DLD1 (cell line): Measurements from ENCODE around the gene MSI2.

Experiments
- in situ Hi-C: cut with HindIII; loops from 2 replicates; pipeline ENCODE4 v1.10.0; 2017; ENCODE audit warnings: low sequenced_read_pairs

Gene MSI2

DNA sequence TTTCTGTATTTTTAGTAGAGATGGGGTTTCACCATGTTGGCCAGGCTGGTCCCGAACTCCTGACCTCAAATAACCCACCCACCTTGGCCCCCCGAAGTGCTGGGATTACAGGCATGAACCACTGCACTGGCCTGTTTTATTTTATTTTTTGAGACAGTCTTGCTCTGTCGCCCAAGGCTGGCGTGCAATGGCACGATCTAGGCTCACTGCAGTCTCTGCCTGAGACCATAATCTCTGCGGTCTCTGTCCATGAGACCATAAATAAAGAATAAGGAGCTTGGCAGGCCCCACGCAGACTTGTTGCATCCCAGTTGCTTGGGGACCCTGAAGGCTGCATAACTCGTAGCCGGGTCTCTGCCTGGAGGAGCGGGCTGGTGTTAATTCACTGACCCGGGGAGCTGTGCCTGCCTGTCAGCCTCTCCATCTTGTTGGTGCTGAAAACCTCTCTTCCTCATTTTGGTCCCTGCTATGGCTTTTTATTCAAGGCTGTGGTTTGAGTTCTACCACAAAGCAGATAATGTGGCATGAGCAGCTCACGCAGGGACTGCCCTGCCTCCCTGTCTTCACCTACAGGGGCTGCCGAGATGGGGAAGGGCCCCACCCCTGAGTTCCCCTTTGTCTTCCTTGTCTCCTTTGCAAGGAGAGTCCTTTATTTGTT lies 82.1 kb downstream of the MSI2 start:
- in situ Hi-C loops, result no loop called here

DNA sequence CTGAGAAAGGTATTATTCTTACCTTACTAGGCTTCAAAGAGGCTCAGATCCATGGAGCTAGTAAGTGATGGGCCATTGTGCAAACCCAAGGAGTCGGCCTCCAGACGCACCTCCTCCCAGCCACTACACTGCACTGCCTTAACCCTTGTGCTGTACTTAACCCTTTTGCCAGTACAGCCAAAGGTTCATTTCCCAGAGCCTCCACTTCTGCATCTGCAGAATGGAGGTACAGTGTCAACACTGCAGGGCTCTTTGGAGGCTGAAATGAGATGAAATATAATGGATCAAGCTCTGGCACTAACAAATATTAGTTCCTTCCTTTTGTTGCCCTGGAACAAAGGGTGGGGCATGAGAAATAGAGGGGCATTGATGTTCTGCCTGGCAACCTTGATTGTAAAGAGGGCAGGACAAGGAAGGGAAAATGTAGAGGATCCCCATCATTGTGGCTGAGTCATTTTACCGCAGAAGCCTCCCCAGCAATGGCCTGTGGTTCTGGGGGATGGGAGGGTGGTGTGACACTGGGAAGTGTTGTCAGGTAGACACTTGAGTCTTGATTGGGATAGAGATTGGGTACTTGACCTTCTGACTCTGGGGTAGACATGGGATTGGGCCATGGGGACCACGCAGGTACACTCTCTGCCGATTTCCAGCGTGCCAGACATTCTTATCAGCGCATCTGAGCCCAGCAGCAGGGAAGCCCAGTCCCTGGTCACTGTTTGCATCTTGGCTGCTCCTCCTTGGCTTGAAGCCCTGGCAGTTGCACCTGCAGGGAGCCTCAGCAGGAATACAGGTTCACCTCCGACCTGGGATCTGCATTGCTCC lies 84.0 kb downstream of the MSI2 start:
- in situ Hi-C loops, result no loop called here

DNA sequence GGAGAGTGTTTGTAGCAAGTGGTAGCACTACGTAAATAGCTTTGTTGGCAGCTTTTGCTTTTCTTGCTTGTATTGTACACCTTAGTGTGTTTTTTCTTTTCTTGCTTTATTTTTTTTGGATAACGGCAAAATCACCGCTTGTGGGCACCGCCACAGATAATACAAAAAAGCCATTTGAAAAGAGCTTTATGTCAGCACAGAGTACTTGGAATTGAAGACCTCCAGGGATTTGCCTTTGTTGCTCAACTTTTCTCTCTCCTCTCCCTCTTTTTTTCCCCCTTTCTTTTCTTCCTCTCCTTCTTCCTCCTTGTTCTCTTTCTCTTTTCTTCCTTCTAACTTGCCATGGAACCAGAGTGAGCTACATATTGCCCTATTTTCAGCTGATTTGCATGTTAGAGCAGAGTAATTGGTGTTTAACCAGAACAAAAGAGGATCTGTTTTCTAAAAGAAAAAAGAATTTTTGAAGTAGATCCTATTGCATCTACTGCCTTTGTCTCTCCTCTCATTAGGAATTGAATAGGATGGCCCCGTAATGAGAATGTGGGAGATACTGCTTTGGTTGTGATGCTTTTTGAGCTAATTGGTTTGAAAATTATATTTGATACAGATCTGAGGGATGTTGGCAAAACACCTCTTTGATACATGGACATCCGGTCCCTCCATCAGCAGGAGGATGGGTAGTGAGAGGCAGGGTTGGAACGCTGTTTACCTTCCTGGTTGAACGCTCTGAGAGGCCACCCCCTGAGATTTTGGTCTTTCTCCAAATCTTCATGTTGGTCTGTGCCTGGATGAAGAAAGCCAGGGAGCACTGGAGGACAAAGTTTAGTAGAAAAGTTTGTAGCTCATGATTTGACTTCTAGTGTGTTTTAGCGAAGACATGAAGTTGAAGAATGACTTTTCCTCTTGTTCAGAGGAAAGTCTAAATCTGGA lies 85.6 kb downstream of the MSI2 start:
- in situ Hi-C loops, result no loop called here

DNA sequence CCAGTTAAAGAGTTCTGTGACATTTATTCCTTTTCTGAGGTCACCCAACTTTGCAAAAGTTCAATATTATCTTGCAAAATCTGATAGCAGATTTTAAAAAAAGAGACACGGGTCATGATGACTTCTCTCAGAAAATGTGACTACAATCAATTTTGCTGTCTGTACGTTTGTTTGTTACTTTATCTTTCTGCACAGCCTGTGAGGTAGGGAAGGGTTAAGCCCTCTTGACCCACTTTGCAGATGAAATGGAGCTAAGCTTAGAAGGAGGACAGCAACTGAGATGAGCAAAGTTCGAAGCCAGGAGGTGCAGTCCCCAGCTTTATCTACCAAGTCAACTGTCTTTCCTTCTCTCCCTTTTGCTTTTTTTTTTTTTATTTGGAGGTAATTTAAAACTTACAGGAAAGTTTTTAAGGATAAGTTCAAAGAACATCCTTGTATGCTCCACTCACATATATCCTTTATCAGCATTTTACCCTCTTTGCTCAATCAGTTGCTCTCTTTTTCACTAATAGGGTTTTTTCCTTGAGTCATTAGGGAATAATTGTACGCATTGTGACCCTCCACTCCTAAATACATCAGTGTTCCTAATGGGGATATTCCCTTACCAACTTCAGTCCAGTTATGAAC lies 86.8 kb downstream of the MSI2 start:
- in situ Hi-C loops, result no loop called here

DNA sequence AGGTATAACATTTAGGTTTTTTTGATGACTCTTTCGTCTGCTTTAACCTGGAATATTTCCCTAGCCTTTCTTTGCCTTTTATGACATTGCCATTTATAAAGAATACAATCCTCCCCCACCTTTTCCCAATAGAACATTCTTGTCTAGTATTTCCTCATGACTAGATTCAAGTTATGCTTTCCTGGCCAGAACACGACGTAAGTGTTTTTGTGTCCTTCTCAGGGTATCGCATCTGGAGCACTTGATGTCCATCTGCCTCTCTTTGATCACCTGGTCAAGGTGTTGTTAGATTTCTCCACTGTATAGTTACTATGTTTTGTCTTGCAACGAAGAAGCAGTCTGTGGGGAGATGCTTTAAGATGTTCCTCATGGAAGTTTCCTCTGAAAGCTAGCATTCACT lies 87.4 kb downstream of the MSI2 start:
- in situ Hi-C loops, result no loop called here

DNA sequence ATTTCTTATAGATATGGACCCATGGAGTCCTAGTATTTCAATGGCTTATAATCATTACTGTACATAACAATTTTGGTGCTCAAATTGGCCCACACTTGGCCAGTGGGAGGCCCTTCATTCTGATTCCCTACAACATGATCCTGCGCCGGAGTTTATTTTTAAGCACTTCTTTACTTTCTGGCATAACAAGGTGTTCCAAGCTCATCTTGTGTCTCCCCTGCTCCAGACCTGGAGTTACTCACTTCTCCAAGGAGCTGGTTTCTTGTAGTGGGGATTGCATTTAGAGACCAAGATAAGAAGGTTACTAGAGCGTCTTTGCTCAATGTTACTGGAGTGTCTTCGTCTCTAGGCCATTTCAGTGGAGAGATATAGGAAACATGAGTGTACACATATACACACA lies 87.9 kb downstream of the MSI2 start:
- in situ Hi-C loops, result no loop called here

DNA sequence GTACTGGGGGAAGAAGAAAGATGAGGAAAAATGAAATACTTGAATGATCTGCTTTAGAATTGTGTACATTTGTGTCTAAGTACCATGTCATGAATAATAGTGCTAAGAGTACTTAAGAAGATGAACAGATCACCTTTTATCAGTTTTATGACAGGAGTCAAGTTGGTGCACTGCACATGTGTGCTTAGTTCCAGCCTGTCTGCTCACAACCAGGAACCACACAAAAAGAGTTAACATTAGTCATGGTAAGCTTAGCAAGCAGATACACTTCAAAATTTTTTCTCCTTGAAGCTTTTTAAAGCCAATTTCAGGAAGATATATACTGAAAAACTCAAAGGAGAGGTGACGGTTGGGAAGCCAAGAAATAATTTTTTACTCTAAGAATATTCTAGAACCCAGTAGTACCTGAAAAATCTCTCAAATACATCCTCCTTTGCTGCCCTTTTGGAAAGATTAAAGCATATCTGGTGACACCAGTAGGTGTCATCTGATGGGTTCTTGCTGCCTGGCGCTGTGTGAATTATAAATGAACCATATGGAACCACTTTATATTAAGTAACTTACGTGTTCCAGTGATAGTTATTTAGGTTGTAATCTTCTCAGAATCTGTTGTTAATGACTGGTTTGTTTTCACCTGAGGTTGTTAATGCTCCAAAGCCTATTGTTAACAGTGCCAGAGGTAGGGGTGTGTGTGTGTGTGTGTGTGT lies 93.4 kb downstream of the MSI2 start:
- in situ Hi-C loops, result no loop called here

DNA sequence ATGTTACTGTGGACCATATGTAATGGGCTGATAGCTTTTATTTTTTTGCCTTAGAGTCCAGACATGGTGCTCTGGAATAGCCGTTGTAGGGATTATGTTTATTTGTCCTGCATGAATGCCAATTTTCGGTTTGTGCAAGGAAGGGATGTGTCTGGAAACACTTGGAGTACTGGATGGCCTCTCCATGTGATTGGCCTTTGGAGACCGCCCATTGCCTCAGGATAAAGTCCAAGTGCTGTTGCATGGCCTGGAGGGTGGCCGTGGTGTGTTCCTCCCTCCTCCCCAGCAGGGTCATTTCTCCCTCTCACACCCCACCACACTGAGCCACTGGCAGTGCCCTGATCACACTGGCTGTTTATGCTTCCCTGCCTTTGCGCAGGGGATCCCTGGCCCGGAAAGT lies 93.9 kb downstream of the MSI2 start:
- in situ Hi-C loops, result no loop called here

DNA sequence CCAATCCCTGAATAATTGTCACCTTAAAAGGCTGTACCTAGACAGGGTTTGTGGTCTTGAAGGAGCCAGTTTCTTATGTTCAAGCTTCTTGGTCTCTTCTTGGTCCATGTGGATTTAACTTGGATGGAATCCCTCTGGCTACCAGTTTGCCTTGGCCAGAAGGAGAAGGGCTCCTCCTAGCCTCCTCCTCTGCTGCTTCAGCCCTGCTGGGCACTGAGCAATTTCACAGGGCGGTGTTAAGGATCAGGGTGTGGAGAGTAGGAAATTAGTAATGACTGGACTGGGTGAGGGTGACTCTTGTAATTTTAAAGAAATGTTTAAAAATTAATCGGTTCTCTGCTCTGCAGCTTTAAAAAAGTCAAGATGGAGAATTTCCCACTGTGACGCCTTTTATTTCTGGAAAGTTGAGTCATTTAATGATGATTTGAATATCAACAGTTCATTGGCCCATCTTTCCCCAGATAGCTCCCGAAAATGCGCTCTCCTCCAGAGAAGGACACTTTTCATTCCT lies 96.4 kb downstream of the MSI2 start:
- in situ Hi-C loops, result no loop called here

DNA sequence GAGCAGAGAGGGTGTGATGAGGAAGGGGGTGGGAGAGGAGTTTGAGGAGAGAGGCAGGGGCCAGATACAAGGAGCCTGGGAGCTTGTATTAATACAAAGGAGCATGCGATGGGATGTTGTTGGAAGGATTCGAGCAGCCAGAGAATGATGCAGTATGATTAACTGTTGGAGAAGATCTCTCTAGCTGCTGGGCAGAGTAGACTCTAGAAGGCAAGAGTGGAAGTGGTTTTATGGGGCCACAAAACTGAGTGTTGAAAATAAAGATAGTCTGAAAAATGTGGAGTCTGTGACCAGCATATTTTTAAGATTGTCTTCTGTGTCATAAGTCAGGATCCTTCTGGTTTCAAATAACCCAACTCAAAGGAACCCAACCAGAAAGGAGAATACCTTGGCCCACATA lies 98.3 kb downstream of the MSI2 start:
- in situ Hi-C loops, result no loop called here

DNA sequence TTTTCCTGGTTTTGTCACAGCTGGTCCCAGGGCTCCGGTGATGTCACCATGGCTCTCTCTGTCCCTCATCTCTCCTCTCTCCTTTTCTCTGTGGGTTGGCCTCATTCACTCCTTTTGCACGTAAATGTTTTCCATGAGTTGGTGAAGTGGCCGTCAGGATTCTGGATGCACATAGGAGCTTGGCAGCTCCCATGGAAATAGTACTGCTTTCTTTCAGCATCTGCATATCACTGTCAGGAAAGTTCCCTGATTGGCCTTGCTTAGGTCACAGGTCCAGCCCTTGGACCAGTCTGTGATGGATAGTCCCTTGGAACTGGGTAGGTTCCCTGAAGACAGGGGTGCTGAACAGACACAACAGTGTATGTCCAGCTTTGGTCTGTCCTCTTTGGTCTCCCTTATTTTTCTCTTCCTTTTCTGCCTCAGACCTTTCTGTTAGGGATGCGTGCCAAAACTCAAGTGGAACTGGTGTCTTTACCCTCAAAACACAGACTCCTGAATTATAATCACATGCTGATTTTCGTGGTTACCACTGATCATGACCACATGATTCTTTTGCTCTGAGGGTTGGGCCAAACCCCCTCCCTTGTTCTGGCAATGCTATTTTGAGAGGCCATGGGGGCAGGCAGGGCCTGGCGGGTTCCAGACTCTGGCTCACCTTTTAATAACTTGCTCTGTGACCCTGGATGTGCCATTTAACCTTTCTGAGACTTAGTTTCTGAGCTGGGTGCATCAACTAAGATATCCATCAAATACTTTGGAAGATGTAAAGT lies 99.0 kb downstream of the MSI2 start:
- in situ Hi-C loops, result no loop called here

DNA sequence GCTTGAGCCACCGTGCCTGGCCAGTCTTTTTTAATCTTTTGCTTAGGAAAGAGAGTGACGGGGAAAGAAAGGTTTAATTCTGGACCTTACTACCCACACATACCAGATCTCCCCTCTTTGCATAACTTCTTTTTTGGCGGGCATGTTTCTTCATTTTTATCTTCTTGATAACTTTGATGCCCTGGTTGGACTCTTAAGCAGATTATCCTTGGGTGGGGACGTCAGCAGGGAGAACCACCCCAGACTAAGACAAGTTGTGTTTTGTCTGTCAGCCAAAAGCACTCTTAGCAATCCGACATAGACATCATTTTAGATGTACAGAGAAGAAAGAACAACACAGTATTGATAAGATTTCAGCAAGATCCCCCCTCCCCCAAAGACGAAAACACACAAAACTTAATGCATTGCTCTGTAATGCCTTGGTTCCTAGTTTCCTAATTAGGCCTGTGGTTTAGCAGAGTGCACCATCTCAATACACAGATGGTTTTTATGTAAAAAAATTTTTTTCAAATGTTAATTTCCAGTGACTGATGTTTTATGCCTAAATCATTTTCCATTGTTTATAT lies 99.9 kb downstream of the MSI2 start:
- in situ Hi-C loops, result no loop called here

DNA sequence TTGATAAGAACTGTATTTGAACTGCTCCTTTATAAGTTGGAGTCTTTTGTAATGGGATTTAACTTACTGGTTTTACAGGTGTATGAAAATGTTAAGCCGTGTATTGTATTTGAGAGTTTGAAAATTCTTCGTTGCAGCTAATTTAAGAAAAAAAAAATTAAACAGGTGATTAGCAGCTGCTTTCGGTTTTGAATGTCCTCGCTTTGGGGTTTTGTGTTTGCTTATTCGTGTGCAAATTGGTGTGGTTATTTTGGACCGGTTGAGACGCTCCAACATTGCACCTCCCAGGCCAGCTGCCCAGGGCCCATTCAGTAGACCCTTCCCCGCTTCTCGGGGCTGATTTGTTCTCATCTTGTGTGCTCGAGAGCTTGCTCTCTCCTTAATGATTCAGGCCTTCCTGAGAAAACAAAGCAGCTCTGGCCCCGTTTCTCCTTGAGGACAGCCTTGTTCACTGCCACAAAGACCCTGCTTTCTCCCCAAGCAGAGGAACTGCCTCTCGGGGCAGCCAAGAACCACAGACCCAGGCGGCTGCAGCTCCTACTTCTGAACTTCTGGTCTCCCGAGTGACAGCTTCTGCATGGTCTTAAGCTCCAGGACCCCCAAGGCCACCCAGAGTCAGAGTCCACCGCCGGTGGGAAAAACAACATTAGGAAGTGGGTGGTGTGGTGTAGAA lies 100.5 kb downstream of the MSI2 start:
- in situ Hi-C loops, result no loop called here

DNA sequence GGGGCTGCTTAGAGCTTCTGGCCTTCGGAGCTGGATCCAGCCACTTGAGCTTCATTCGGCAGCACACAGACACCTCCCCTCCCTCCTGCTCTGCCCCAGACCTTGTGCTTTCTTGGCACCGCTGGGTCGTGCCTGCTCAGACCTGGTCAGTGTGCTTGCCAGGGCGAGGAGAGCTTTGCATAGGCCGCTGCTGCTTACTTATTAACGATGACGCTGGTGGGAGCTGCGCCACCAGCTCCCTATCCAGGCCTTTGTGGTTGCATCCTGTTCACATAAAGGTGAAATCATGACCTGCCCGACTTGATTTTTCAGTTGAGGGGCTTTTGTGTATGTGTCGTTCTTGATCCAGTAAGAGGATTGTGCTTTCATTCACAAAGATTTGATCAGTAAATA lies 101.1 kb downstream of the MSI2 start:
- in situ Hi-C loops, result no loop called here

DNA sequence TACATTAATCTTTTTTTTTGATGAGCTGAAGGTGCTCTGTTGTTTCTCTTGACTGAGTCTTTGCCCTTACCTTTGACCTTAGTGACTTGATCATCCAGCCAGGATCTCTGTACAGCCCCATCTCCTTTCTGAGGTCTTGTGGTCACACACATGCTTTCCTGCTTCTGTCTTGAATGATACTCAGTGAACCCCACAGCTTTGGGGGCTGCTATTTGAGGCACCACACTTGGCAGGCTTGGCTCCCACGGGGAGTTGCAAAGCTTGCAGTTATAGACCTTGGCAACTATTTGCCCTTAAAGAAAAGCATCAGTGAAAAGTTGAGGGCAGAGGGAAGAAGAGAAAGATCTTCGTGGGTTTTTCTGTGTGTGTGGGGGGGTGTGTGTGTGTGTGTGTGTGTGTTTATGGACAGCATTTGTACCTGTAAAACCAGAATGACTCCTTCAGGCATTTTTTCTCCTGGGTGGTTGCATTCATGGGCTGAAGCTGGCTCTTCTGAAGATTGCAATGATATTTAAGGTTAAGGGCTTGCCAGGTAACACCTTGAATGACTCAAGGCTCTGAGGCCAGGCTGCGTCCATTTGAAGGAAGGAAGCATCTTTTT lies 101.6 kb downstream of the MSI2 start:
- in situ Hi-C loops, result no loop called here

DNA sequence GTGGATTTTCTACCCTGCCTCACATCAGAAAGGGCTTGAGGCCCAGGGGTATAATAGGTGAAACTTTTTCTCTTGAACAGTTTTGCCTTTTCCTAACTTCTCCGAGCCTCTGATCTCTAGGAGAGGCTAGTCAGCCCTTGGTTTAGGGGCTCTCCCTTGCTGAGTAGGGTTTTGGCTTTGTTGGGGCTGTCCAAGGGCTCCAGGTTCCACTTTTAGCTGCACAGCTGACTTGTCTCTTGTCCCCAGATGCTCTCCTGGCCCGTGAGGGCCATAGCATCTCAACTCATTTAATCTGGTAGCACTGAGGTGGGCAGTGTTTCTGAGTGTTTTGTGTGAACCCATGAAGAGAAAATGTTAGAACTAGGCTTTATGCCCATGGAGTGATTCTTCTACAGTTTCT lies 103.9 kb downstream of the MSI2 start:
- in situ Hi-C loops, result no loop called here

DNA sequence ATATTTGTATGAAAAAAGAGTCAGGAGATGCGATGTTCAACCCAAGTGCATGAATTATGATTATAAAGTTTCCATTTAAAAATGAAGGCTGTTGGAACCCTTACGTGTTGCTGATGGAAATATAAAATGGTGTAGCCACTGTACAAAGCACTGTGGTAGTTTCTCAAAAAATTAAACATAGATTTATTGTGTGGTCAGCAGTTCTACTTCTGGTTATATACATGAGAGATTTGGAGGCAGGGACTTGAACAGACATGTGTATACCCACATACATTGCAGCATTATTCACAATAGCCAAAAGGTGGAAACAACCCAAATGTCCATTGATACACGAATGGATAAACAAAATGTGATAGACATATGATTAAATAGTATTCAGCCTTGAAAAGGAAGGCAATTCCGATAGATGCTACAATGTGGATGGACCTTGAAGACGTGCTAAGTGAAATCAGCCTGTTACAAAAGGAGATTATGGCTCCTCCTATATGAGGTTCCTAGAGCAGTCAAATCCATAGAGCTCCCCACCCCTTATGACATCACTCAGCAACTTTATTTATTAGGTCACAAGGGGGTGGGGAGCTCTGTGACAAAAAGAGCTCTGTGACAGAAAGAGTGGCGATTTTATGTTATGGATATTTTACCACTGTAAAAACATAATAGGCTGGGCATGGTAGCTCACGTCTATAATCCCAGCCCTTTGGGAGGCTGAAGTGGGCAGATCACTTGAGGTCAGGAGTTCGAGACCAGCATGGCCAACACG lies 106.7 kb downstream of the MSI2 start:
- in situ Hi-C loops, result no loop called here

DNA sequence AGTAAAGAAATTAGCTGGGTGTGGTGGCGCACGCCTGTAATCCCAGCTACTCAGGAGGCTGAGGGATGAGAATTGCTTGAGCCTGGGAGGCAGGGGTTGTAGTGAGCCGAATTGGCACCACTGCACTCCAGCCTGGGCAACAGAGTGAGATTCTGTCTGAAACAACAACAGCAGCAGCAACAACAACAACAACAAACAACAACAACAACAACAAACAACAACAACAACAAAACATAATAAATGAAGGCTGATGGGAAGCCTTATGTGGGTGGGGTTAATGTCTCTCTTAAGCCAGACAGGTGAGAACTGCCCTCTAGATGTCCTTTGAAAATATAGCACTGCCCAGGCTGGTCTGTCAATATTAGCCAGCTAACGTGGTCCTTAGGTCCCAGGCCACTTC lies 107.3 kb downstream of the MSI2 start:
- in situ Hi-C loops, result no loop called here
